IMR-90 (cell line): Measurements from ENCODE around the gene TIGD3. TPM values are rescaled to one million over a fixed set of nuclear protein-coding genes. Genes with fewer than 3 reads are reported as not detected.
A peak's percentile ranks its signal among the peaks of the same experiment; 100 is the strongest.

ENCODE experiments used
- ATAC-seq: fragments of 200-7000 bp; cut with Tn5 transposase; 2 replicates; pipeline ENCODE4 v1.9.1; 2020; ENCODE audit warnings: low read depth, mild to moderate bottlenecking, moderate library complexity
- BruUV-seq: library from RNA; stranded (reverse); fragments of 400-500 nt; replicated peaks from 2 replicates; lab custom pipeline; 2021; lab: Mats Ljungman, UMichigan
- CTCF ChIA-PET: fragments of 300-600 bp; formaldehyde crosslinking; extraction: SDS; loops from one replicate; lab custom pipeline; 2021; ENCODE audit warnings: antibody characterized with exemption; lab: Yijun Ruan, JAX
- POLR2A ChIA-PET: fragments of 300-600 bp; sonication (Branson Sonifier 250); formaldehyde crosslinking; loops from one replicate; lab custom pipeline; 2022; ENCODE audit warnings: antibody characterized with exemption; ENCODE audit not compliant: unreplicated experiment; lab: Charles Lee
- DNase-seq: peaks from one replicate; pipeline ENCODE4 v3.0.0; 2013
- H2AFZ ChIP-seq: replicated peaks from 2 replicates; pipeline ENCODE3; 2013; ENCODE audit warnings: low read length, mild to moderate bottlenecking; ENCODE audit not compliant: poor library complexity
- H2AK5ac ChIP-seq: 2 replicates; pipeline ENCODE4 v1.6.1; 2013; ENCODE audit warnings: low read depth, low read length, inconsistent platforms
- H2AK9ac ChIP-seq: replicated peaks from 2 replicates; pipeline ENCODE3; 2013; ENCODE audit warnings: mild to moderate bottlenecking, low read depth, low read length, moderate library complexity; ENCODE audit not compliant: poor library complexity
- H2BK120ac ChIP-seq: 2 replicates; pipeline ENCODE4 v1.6.1; 2013; ENCODE audit warnings: low read depth, low read length, inconsistent platforms
- H2BK15ac ChIP-seq: 3 replicates; pipeline ENCODE4 v1.6.1; 2013; ENCODE audit warnings: low read depth, low read length, inconsistent platforms
- H2BK20ac ChIP-seq: 2 replicates; pipeline ENCODE4 v1.6.1; 2013; ENCODE audit warnings: low read depth, mild to moderate bottlenecking, inconsistent platforms, low read length, moderate library complexity
- H2BK5ac ChIP-seq: 2 replicates; pipeline ENCODE4 v1.6.1; 2013; ENCODE audit warnings: mild to moderate bottlenecking, low read depth, low read length, inconsistent platforms; ENCODE audit not compliant: poor library complexity, severe bottlenecking
- H3K14ac ChIP-seq: replicated peaks from 2 replicates; pipeline ENCODE4 v1.6.1; 2013; ENCODE audit warnings: low read depth, low read length, inconsistent platforms
- H3K18ac ChIP-seq: 2 replicates; pipeline ENCODE4 v1.6.1; 2013; ENCODE audit warnings: low read depth, low read length, control low read depth
- H3K23ac ChIP-seq: 2 replicates; pipeline ENCODE4 v1.6.1; 2013; ENCODE audit warnings: low read depth, low read length, inconsistent platforms
- H3K27ac ChIP-seq: 2 replicates; pipeline ENCODE4 v1.5.1; 2013; ENCODE audit warnings: mild to moderate bottlenecking, control low read depth, low read length; ENCODE audit not compliant: insufficient read depth
- H3K27me3 ChIP-seq: 2 replicates; pipeline ENCODE4 v1.6.1; 2013; ENCODE audit warnings: low read length; ENCODE audit not compliant: control insufficient read depth, insufficient read depth
- H3K36me3 ChIP-seq: 2 replicates; pipeline ENCODE4 v1.6.1; 2013; ENCODE audit warnings: low read length, mixed read lengths; ENCODE audit not compliant: control insufficient read depth, insufficient read depth
- H3K4ac ChIP-seq: 2 replicates; pipeline ENCODE4 v1.6.1; 2013; ENCODE audit warnings: low read depth, low read length, inconsistent platforms
- H3K4me1 ChIP-seq: 2 replicates; pipeline ENCODE4 v1.6.1; 2013; ENCODE audit warnings: low read length, mixed read lengths; ENCODE audit not compliant: control insufficient read depth, insufficient read depth
- H3K4me2 ChIP-seq: 2 replicates; pipeline ENCODE4 v1.6.1; 2013; ENCODE audit warnings: low read depth, mild to moderate bottlenecking, control low read depth, low read length, moderate library complexity
- H3K4me3 ChIP-seq: 2 replicates; pipeline ENCODE4 v1.5.1; 2013; ENCODE audit warnings: low read depth, mild to moderate bottlenecking, control low read depth, low read length, moderate library complexity; ENCODE audit not compliant: insufficient read depth
- H3K56ac ChIP-seq: 2 replicates; pipeline ENCODE4 v1.6.1; 2013; ENCODE audit warnings: low read length, inconsistent platforms; ENCODE audit not compliant: insufficient read depth; ENCODE audit errors: extremely low read depth
- H3K79me1 ChIP-seq, 2 experiments: 2 replicates each; pipeline ENCODE4 v1.6.1; 2013; ENCODE audit warnings: low read length in 2 of 2, inconsistent platforms in 1 of 2, low read depth in 1 of 2
- H3K9ac ChIP-seq: 2 replicates; pipeline ENCODE4 v1.6.1; 2013; ENCODE audit warnings: low read depth, low read length, control low read depth
- H3K9me1 ChIP-seq: 2 replicates; pipeline ENCODE4 v1.6.1; 2013; ENCODE audit warnings: low read length, inconsistent platforms; ENCODE audit not compliant: insufficient read depth
- H3K9me3 ChIP-seq: 2 replicates; pipeline ENCODE4 v1.6.1; 2013; ENCODE audit warnings: low read length; ENCODE audit not compliant: control insufficient read depth, insufficient read depth
- H4K20me1 ChIP-seq: 2 replicates; pipeline ENCODE4 v1.6.1; 2013; ENCODE audit warnings: low read length, inconsistent platforms; ENCODE audit not compliant: insufficient read depth
- H4K5ac ChIP-seq: 2 replicates; pipeline ENCODE4 v1.6.1; 2013; ENCODE audit warnings: mild to moderate bottlenecking, low read depth, low read length, control low read depth
- H4K8ac ChIP-seq, 2 experiments: 2 replicates each; pipeline ENCODE4 v1.6.1; 2013; ENCODE audit warnings: low read depth in 2 of 2, low read length in 2 of 2, control low read depth in 1 of 2, inconsistent platforms in 1 of 2
- H4K91ac ChIP-seq: 2 replicates; pipeline ENCODE4 v1.6.1; 2013; ENCODE audit warnings: low read depth, low read length, inconsistent platforms; ENCODE audit not compliant: insufficient read depth
- CEBPB ChIP-seq: IDR thresholded peaks from 2 replicates; pipeline ENCODE4 v1.6.1; 2012; ENCODE audit warnings: low read depth, low read length, improper control_type of control experiment
- MAFK ChIP-seq: IDR thresholded peaks from 2 replicates; pipeline ENCODE4 v1.6.1; 2012; ENCODE audit warnings: low read depth, low read length, improper control_type of control experiment
- MAZ ChIP-seq: IDR thresholded peaks from 2 replicates; pipeline ENCODE4 v1.6.1; 2012; ENCODE audit warnings: low read depth, mild to moderate bottlenecking, low read length, improper control_type of control experiment, moderate library complexity, borderline replicate concordance
- MXI1 ChIP-seq: IDR thresholded peaks from 2 replicates; pipeline ENCODE4 v1.6.1; 2012; ENCODE audit warnings: low read depth, mild to moderate bottlenecking, low read length, moderate library complexity, borderline replicate concordance
- RAD21 ChIP-seq: IDR thresholded peaks from 2 replicates; pipeline ENCODE4 v1.6.1; 2012; ENCODE audit warnings: low read length, improper control_type of control experiment
- RCOR1 ChIP-seq: IDR thresholded peaks from 2 replicates; pipeline ENCODE4 v1.6.1; 2012; ENCODE audit warnings: mild to moderate bottlenecking, low read length, improper control_type of control experiment; ENCODE audit not compliant: insufficient replicate concordance
- RFX5 ChIP-seq: IDR thresholded peaks from 2 replicates; pipeline ENCODE4 v1.8.0; 2012; ENCODE audit warnings: low read depth, mild to moderate bottlenecking, low read length, moderate library complexity
- SMC3 ChIP-seq: fragments of 150-350 bp; IDR thresholded peaks from 2 replicates; pipeline ENCODE4 v1.6.1; 2016; ENCODE audit warnings: low read depth, mild to moderate bottlenecking, antibody characterized with exemption, low read length, moderate library complexity
- WGBS, 2 experiments: methylation state at CpG; one replicate each; pipeline versions ENCODE4 v1.1.5 to v1.1.7; 2013; ENCODE audit warnings: missing lambda C conversion rate in 2 of 2; ENCODE audit not compliant: insufficient read length in 1 of 2; ENCODE audit errors: extremely low coverage in 2 of 2; 5-methylcytosine and 5-hydroxymethylcytosine counted together
- dilution Hi-C: fragments of 300-500 bp; cut with HindIII; formaldehyde crosslinking; loops from one replicate; pipeline ENCODE4 v1.14.3; 2018; ENCODE audit warnings: low sequenced_read_pairs; ENCODE audit not compliant: unreplicated experiment
- in situ Hi-C: fragments of 300-500 bp; cut with MboI; formaldehyde crosslinking; loops from 3 replicates; pipeline ENCODE4 v1.14.3; 2019; ENCODE audit warnings: low sequenced_read_pairs, inconsistent platforms, mixed read lengths
- intact Hi-C: fragments of 100-400 bp; cut with micrococcal nuclease; formaldehyde crosslinking; loops from 2 replicates; pipeline ENCODE4 v1.10.0; 2022
- polyA plus RNA-seq, 3 experiments: library from polyadenylated mRNA; depleted of rRNA; stranded (reverse); fragments of >200 nt; gene quantifications; 2 replicates each; pipeline ENCODE4 v1.2.3, GENCODE V29; 2012; ENCODE audit warnings: low replicate concordance in 1 of 3
- total RNA-seq: library from RNA; depleted of rRNA; stranded (reverse); fragments of >200 nt; gene quantifications from 2 replicates; pipeline ENCODE4 v1.2.3, GENCODE V29; 2012
- TF ChIP-seq, protein P1 (sequence below): fragments of 150-350 bp; IDR thresholded peaks from 2 replicates; pipeline ENCODE4 v1.6.1; 2017; ENCODE audit warnings: mild to moderate bottlenecking, antibody characterized with exemption, low read length, low read depth
- TF ChIP-seq, protein P2 (sequence below): conservative IDR thresholded peaks from 2 replicates; pipeline ENCODE4 v1.5.1; 2012; ENCODE audit warnings: mild to moderate bottlenecking, low read depth, low read length, improper control_type of control experiment

TIGD3 gene
- total and polyA plus RNA-seq, 2 of the 4 experiments (the other 2 are of a cell fraction): 0.12 TPM; not detected in 1

DNA sequence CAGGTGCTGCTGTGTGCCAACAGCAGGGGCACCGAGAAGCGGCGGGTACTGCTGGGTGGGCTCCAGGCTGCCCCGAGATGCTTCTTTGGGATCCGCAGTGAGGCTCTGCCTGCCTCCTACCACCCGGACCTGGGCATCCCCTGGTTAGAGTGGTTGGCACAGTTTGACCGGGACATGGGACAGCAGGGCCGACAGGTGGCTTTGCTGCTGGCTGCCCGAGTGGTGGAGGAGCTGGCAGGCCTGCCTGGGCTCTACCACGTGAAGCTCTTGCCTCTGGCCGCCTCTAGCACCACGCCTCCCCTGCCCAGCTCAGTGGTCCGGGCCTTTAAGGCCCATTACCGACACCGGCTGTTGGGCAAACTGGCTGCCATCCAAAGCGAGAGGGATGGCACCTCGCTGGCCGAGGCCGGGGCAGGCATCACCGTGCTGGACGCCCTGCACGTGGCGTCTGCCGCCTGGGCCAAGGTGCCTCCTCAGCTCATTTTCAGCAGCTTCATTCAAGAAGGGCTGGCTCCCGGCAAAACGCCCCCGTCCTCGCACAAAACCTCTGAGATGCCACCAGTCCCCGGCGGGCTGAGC, 1.9 kb downstream of the TIGD3 start:
- Histone ChIP-seq H3K36me3 (peaks cover 15% of the 10 kb centered on the region), H3K4ac (no peak overlapping the region), H3K4me2 (no peak overlapping the region), H3K9me3 (no peaks in the 10 kb centered on the region), H4K8ac (no peak overlapping the region), H4K5ac (no peak overlapping the region), H2AK5ac (no peak overlapping the region), H3K4me3 (no peak overlapping the region), H3K27ac (no peak overlapping the region), H3K4me1 (peaks cover 8% of the 10 kb centered on the region), H2BK5ac (no peak overlapping the region), H3K14ac (no peak overlapping the region), H3K56ac (no peak overlapping the region), H4K20me1 (peaks cover 15% of the 10 kb centered on the region), H3K18ac (no peak overlapping the region), H2AFZ (peak overlapping the region; percentile 81), H2BK120ac (no peak overlapping the region), H3K9ac (no peak overlapping the region), H3K79me1 (0 out of 4 replicates have a peak, but pooled peaks cover 0 to 4% of the 10 kb centered on the region in 2 experiments), H3K9me1 (peaks cover 9% of the 10 kb centered on the region; the same call in 1 of the 2 replicates), H2BK15ac (no peak overlapping the region), H3K27me3 (peaks cover 22% of the 10 kb centered on the region), H3K23ac (no peak overlapping the region), H4K91ac (no peak overlapping the region), H2BK20ac (no peak overlapping the region), H2AK9ac (no peak overlapping the region)
- no peak for DNase-seq
- no TSS peak for BruUV-seq
- no peak for ATAC-seq
- no peak for TF ChIP-seq MAZ
- TF ChIP-seq RAD21: no peak
- no peak for TF ChIP-seq MXI1
- no peak for TF ChIP-seq MAFK
- no peak for TF ChIP-seq RCOR1
- TF ChIP-seq, protein P1, sequence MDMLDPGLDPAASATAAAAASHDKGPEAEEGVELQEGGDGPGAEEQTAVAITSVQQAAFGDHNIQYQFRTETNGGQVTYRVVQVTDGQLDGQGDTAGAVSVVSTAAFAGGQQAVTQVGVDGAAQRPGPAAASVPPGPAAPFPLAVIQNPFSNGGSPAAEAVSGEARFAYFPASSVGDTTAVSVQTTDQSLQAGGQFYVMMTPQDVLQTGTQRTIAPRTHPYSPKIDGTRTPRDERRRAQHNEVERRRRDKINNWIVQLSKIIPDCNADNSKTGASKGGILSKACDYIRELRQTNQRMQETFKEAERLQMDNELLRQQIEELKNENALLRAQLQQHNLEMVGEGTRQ: no peak
- no peak for TF ChIP-seq RFX5
- TF ChIP-seq SMC3: no peak
- TF ChIP-seq, protein P2, sequence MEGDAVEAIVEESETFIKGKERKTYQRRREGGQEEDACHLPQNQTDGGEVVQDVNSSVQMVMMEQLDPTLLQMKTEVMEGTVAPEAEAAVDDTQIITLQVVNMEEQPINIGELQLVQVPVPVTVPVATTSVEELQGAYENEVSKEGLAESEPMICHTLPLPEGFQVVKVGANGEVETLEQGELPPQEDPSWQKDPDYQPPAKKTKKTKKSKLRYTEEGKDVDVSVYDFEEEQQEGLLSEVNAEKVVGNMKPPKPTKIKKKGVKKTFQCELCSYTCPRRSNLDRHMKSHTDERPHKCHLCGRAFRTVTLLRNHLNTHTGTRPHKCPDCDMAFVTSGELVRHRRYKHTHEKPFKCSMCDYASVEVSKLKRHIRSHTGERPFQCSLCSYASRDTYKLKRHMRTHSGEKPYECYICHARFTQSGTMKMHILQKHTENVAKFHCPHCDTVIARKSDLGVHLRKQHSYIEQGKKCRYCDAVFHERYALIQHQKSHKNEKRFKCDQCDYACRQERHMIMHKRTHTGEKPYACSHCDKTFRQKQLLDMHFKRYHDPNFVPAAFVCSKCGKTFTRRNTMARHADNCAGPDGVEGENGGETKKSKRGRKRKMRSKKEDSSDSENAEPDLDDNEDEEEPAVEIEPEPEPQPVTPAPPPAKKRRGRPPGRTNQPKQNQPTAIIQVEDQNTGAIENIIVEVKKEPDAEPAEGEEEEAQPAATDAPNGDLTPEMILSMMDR: no peak
- no peak for TF ChIP-seq CEBPB
- intact Hi-C loops (no loop called here), dilution Hi-C loops (no loop called here), in situ Hi-C loops (no loop called here)
- CTCF ChIA-PET: interaction anchor here (0.6 kb wide), 1 partner anchor 23 kb away, joined by 3 read pairs; the partner anchor contains the start of gene DPF2
- POLR2A ChIA-PET: interaction anchor here (2.8 kb wide), 1 partner anchor 143 kb away, joined by 10 read pairs; the partner anchor contains the start of gene MALAT1
- 92% methylated on average over 18 of the region's 30 CpGs; no CpG with 5 or more reads in 1 of the 2 experiments for WGBS, 2 experiments
